ENCODE measurements around the gene PIP5K1B. TPM values are rescaled to one million over a fixed set of nuclear protein-coding genes. Genes with fewer than 3 reads are reported as not detected.

Gene PIP5K1B
- polyA plus RNA-seq, 1 donor (not counting 4 experiments of a cell fraction or from before 2014, with no cell fraction given): not detected

DNA sequence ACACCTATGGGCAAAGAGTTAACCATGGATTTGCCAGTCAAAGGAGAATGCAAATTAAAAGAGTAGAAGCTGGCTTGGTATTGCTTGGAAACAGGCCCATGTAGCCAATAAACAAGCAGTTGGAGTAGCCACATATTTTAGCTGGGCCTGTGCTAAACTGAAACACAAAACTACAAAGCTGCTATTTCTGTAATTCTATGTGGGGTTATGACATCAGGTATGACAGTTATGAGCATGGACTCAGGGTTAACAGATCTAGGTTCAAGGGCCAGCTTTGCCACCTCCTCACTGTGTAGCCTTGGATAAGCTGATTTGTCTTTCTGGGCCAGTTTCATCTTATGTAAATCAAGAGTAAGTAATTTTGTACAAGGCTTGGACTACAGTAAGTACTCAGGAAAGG, 142.7 kb downstream of the PIP5K1B start:
- Histone ChIP-seq H3K4me1 (ENCODE audit: control insufficient read depth, extremely low read depth, insufficient read depth, low read length) (no peaks in the 10 kb centered on the region), H3K36me3 (ENCODE audit: control insufficient read depth in 2 of 2, extremely low read depth in 1 of 2, insufficient read depth in 2 of 2, low read length in 2 of 2) (no peaks in the 10 kb centered on the region), H3K79me2 (ENCODE audit: control insufficient read depth, insufficient read depth, low read length) (no peaks in the 10 kb centered on the region), H3K9me1 (ENCODE audit: control insufficient read depth, extremely low read depth, insufficient read depth, low read length) (no peaks in the 10 kb centered on the region), H4K20me1 (ENCODE audit: control insufficient read depth, extremely low read depth, insufficient read depth, low read length) (no peaks in the 10 kb centered on the region), H3K27me3 (ENCODE audit: control insufficient read depth, extremely low read depth, insufficient read depth, low read length) (no peaks in the 10 kb centered on the region), H3K27ac (ENCODE audit: control insufficient read depth, insufficient read depth, low read length) (no peak overlapping the region), H3K4me2 (ENCODE audit: control insufficient read depth, extremely low read depth, insufficient read depth, low read depth, low read length) (no peak overlapping the region), H2AFZ (ENCODE audit: control insufficient read depth, low read length) (no peak overlapping the region), H3K9me3 (ENCODE audit: control insufficient read depth, low read depth, low read length) (no peaks in the 10 kb centered on the region), H3K4me3 (ENCODE audit: control insufficient read depth in 2 of 3, extremely low read depth in 1 of 3, insufficient read depth in 2 of 3, low read depth in 1 of 3, low read length in 3 of 3) (no peak overlapping the region), H3K9ac (ENCODE audit: control insufficient read depth, extremely low read depth, insufficient read depth, low read length) (no peak overlapping the region)
- DNase-seq (ENCODE audit: low read depth, low spot score) (no peak), FAIRE-seq (no peak)
- TF ChIP-seq EZH2 (IDR thresholded peaks at IDR 0.05; ENCODE audit: low read length): no peak
- TF ChIP-seq, protein P1, sequence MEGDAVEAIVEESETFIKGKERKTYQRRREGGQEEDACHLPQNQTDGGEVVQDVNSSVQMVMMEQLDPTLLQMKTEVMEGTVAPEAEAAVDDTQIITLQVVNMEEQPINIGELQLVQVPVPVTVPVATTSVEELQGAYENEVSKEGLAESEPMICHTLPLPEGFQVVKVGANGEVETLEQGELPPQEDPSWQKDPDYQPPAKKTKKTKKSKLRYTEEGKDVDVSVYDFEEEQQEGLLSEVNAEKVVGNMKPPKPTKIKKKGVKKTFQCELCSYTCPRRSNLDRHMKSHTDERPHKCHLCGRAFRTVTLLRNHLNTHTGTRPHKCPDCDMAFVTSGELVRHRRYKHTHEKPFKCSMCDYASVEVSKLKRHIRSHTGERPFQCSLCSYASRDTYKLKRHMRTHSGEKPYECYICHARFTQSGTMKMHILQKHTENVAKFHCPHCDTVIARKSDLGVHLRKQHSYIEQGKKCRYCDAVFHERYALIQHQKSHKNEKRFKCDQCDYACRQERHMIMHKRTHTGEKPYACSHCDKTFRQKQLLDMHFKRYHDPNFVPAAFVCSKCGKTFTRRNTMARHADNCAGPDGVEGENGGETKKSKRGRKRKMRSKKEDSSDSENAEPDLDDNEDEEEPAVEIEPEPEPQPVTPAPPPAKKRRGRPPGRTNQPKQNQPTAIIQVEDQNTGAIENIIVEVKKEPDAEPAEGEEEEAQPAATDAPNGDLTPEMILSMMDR (optimal IDR thresholded peaks at IDR 0.05 in 1 of 3, IDR thresholded peaks at IDR 0.05 in 1 of 3, conservative IDR thresholded peaks at IDR 0.05 in 1 of 3; ENCODE audit: extremely low read depth in 1 of 3, insufficient read depth in 2 of 3, low read length in 3 of 3): no peak
- dilution Hi-C loops (cut with MboI; ENCODE audit: extremely low pct_ligation_motif_present, low sequenced_read_pairs): no loop called here

DNA sequence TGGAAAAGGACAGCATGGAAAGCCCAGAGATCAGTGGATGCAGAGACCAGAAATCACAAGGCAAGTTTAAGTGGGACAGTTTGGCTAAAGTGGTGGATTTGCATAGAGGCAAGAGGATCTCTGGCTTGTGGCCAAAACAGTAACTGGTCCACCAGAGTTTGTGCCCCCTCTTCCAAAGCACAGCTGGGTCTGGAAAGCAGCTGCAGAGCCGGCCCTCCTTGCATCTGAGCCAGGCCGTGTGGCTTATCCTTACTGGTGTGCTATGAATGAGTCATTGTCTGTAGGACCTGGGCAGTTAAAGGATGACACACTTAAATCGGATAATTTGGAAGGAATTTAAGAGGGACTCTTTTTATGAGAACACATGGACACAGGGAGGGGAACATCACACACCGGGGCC, 146.6 kb downstream of the PIP5K1B start:
- Histone ChIP-seq H2AFZ (ENCODE audit: control insufficient read depth, low read length) (no peak overlapping the region), H3K27me3 (ENCODE audit: control insufficient read depth, extremely low read depth, insufficient read depth, low read length) (no peaks in the 10 kb centered on the region), H3K9me1 (ENCODE audit: control insufficient read depth, extremely low read depth, insufficient read depth, low read length) (no peaks in the 10 kb centered on the region), H3K36me3 (ENCODE audit: control insufficient read depth in 2 of 2, extremely low read depth in 1 of 2, insufficient read depth in 2 of 2, low read length in 2 of 2) (no peaks in the 10 kb centered on the region), H3K9ac (ENCODE audit: control insufficient read depth, extremely low read depth, insufficient read depth, low read length) (no peak overlapping the region), H3K9me3 (ENCODE audit: control insufficient read depth, low read depth, low read length) (no peaks in the 10 kb centered on the region), H3K4me1 (ENCODE audit: control insufficient read depth, extremely low read depth, insufficient read depth, low read length) (no peaks in the 10 kb centered on the region), H3K27ac (ENCODE audit: control insufficient read depth, insufficient read depth, low read length) (no peak overlapping the region), H3K4me3 (ENCODE audit: control insufficient read depth in 2 of 3, extremely low read depth in 1 of 3, insufficient read depth in 2 of 3, low read depth in 1 of 3, low read length in 3 of 3) (no peak overlapping the region), H4K20me1 (ENCODE audit: control insufficient read depth, extremely low read depth, insufficient read depth, low read length) (no peaks in the 10 kb centered on the region), H3K79me2 (ENCODE audit: control insufficient read depth, insufficient read depth, low read length) (no peaks in the 10 kb centered on the region), H3K4me2 (ENCODE audit: control insufficient read depth, extremely low read depth, insufficient read depth, low read depth, low read length) (no peak overlapping the region)
- dilution Hi-C loops (cut with MboI; ENCODE audit: extremely low pct_ligation_motif_present, low sequenced_read_pairs): no loop called here
- DNase-seq (ENCODE audit: low read depth, low spot score): no peak
- TF ChIP-seq EZH2 (IDR thresholded peaks at IDR 0.05; ENCODE audit: low read length): no peak
- TF ChIP-seq, protein P1 (optimal IDR thresholded peaks at IDR 0.05 in 1 of 3, IDR thresholded peaks at IDR 0.05 in 1 of 3, conservative IDR thresholded peaks at IDR 0.05 in 1 of 3; ENCODE audit: extremely low read depth in 1 of 3, insufficient read depth in 2 of 3, low read length in 3 of 3): no peak
- FAIRE-seq: no peak
